Measurements from ENCODE around the gene CDT1. TPM values are rescaled to one million over a fixed set of nuclear protein-coding genes. Genes with fewer than 3 reads are reported as not detected.

CDT1 gene
- total RNA-seq, 1 experiment from 2014 or later, result 74.1 TPM

DNA sequence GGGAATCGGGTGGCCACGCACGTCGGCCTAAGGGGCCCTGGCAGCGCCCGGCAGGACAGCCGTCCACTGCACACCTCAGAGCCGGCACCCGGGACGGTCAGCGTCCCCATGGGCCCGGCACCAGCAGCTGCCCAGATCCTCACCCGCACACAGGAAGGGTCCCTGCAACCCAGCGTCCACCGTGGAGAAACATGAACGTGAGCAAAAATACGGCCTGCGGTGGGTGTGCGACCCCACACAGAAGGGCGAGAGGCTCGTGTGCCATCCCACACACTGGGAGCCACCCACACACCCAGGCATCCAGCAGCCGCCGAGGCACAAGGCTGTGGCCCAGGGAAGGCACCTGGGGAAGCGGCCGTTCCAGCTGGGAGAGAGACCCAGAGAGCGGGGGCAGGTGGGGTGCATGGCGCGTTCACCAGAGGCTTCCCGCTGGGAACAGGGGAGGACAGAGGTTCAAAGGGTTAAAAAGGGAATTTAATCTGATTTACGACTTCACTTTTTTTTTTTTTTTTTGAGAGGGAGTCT, 25.0 kb upstream of the CDT1 start:
- H3K9ac ChIP-seq (ENCODE audit: extremely low read depth, insufficient read length, low read length), result no peak overlapping the region

More for the DNA sequence above, 25.0 kb upstream of the CDT1 start:
- Mint-ChIP-seq H3K4me1 (peaks cover 34 to 46% of the 10 kb centered on the region in 2 experiments), H3K36me3 (ENCODE audit: insufficient read depth in 1 of 3, low read depth in 3 of 3) (no peaks in the 10 kb centered on the region), H3K27me3 (ENCODE audit: low read depth) (no peaks in the 10 kb centered on the region), H3K4me3 (no peak overlapping the region), H3K27ac (peak overlapping the region in 1 of 3 experiments; percentile 94; a peak in 1 of 7 replicates), H3K9me3 (no peaks in the 10 kb centered on the region)
- H2BK12ac ChIP-seq (ENCODE audit: insufficient read length, low read depth, low read length), result no peak overlapping the region
- no peak overlapping the region for H4K8ac ChIP-seq (replicated peaks; ENCODE audit: insufficient read length, low read depth, low read length)
- no peak for DNase-seq
- peaks cover 4% of the 10 kb centered on the region; the same call in 1 of the 2 replicates for H3K79me2 ChIP-seq (ENCODE audit: insufficient read depth, low read length)
- H3K9me3 ChIP-seq (ENCODE audit: control insufficient read depth, low read depth, low read length), result no peaks in the 10 kb centered on the region
- H2BK15ac ChIP-seq (ENCODE audit: low read depth, low read length), result no peak overlapping the region
- no peak overlapping the region for H3K18ac ChIP-seq (ENCODE audit: insufficient read length, low read depth, low read length)
- no peak overlapping the region for H4K5ac ChIP-seq (ENCODE audit: insufficient read length, low read depth, low read length)
- peaks cover 2% of the 10 kb centered on the region for H4K20me1 ChIP-seq (ENCODE audit: control insufficient read depth, insufficient read depth, insufficient read length)
- no peaks in the 10 kb centered on the region for H3K27me3 ChIP-seq (ENCODE audit: insufficient read depth, low read length)
- no peak overlapping the region for H3K23ac ChIP-seq (ENCODE audit: insufficient read length, low read depth, low read length)
- no peak overlapping the region for H3K56ac ChIP-seq (ENCODE audit: insufficient read length, low read depth, low read length)
- no peak overlapping the region for H4K91ac ChIP-seq (ENCODE audit: insufficient read length, low read depth, low read length)
- no peak overlapping the region for H3T11ph ChIP-seq (ENCODE audit: low read length)
- H2BK5ac ChIP-seq (ENCODE audit: insufficient read length, low read length), result no peak overlapping the region
- TF ChIP-seq, protein P1, sequence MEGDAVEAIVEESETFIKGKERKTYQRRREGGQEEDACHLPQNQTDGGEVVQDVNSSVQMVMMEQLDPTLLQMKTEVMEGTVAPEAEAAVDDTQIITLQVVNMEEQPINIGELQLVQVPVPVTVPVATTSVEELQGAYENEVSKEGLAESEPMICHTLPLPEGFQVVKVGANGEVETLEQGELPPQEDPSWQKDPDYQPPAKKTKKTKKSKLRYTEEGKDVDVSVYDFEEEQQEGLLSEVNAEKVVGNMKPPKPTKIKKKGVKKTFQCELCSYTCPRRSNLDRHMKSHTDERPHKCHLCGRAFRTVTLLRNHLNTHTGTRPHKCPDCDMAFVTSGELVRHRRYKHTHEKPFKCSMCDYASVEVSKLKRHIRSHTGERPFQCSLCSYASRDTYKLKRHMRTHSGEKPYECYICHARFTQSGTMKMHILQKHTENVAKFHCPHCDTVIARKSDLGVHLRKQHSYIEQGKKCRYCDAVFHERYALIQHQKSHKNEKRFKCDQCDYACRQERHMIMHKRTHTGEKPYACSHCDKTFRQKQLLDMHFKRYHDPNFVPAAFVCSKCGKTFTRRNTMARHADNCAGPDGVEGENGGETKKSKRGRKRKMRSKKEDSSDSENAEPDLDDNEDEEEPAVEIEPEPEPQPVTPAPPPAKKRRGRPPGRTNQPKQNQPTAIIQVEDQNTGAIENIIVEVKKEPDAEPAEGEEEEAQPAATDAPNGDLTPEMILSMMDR (conservative IDR thresholded peaks at IDR 0.05), result no peak
- no peaks in the 10 kb centered on the region for H3K23me2 ChIP-seq (ENCODE audit: insufficient read length, low read depth, low read length, poor library complexity, severe bottlenecking)
- WGBS (ENCODE audit: extremely low coverage, insufficient read length, low lambda C conversion rate), result no CpG with 5 or more reads among the region's 30 CpGs
- H2BK120ac ChIP-seq (ENCODE audit: low read depth, low read length, poor library complexity, severe bottlenecking), result no peak overlapping the region
- H3K79me1 ChIP-seq (ENCODE audit: insufficient read depth, low read depth, low read length, poor library complexity, severe bottlenecking), result no peaks in the 10 kb centered on the region
- H3K27ac ChIP-seq (ENCODE audit: insufficient read length, low read depth, low read length), result no peak overlapping the region
- no peak overlapping the region for H3K4ac ChIP-seq (ENCODE audit: low read depth, low read length)
- H2BK20ac ChIP-seq (ENCODE audit: low read depth, low read length, poor library complexity, severe bottlenecking), result no peak overlapping the region
- no peak overlapping the region for H2AK5ac ChIP-seq (ENCODE audit: insufficient read length, low read length)
- no peak overlapping the region for H3K4me2 ChIP-seq (ENCODE audit: insufficient read depth, insufficient read length, low read length)
- no peaks in the 10 kb centered on the region for H3K4me1 ChIP-seq (ENCODE audit: insufficient read depth, low read length)
- H2AFZ ChIP-seq (ENCODE audit: low read length), result no peak overlapping the region
- no peak overlapping the region for H3K14ac ChIP-seq (ENCODE audit: insufficient read depth, low read length)

Data from H9 (cell line).